A549 (cell line): ENCODE measurements around the gene TNRC6B. TPM values are rescaled to one million over a fixed set of nuclear protein-coding genes. Genes with fewer than 3 reads are reported as not detected.

ENCODE experiments used
- ATAC-seq, 2 experiments: fragments of 200-7000 bp in 1 of 2; fragments of >200 bp in 1 of 2; cut with Nextera tagmentation in 1 of 2; cut with Tn5 transposase in 1 of 2; 3 replicates each; pipeline versions ENCODE4 v1.8.0 to v1.9.1; 2018 to 2020; ENCODE audit warnings: mild to moderate bottlenecking in 1 of 2, moderate library complexity in 1 of 2
- CTCF ChIA-PET: fragments of 300-600 bp; sonication (Branson Sonifier 250); formaldehyde crosslinking; extraction: SDS; loops from one replicate; lab custom pipeline; 2021; ENCODE audit warnings: antibody characterized with exemption, inconsistent platforms; lab: Yijun Ruan, JAX
- POLR2A ChIA-PET: fragments of 350-600 bp; formaldehyde crosslinking; extraction: SDS; loops from one replicate; lab custom pipeline; 2021; ENCODE audit warnings: antibody characterized with exemption, inconsistent platforms; lab: Yijun Ruan, JAX
- DNase-seq, 2 experiments: peaks; one replicate each; pipeline versions ENCODE4 v3.0.0 to v3.0.0-alpha.2; 2011 to 2016; ENCODE audit warnings: low read depth in 1 of 2, low spot score in 1 of 2
- FAIRE-seq: peaks from 2 replicates; lab custom pipeline; 2011; peaks lifted over from hg19 to GRCh38; lab: Jason Lieb, UNC
- H3K27ac ChIP-seq, 2 experiments: fragments of >200 bp; sonication (Bioruptor Twin); formaldehyde crosslinking; 3 replicates each; pipeline ENCODE4 v1.5.1; 2016 to 2017
- H3K4me1 ChIP-seq: fragments of >200 bp; sonication (Bioruptor Twin); formaldehyde crosslinking; 3 replicates; pipeline ENCODE4 v1.6.1; 2016
- H3K4me2 ChIP-seq: fragments of >200 bp; sonication (Bioruptor Twin); formaldehyde crosslinking; 3 replicates; pipeline ENCODE4 v1.6.1; 2016
- H3K4me3 ChIP-seq: fragments of >200 bp; sonication (Bioruptor Twin); formaldehyde crosslinking; 3 replicates; pipeline ENCODE4 v1.5.1; 2016
- H3K9me3 ChIP-seq: fragments of >200 bp; sonication (Bioruptor Twin); formaldehyde crosslinking; 3 replicates; pipeline ENCODE4 v1.6.1; 2016
- ATOH8 ChIP-seq: fragments of 250-450 bp; sonication (Bioruptor Pico); IDR thresholded peaks from 2 replicates; pipeline ENCODE4 v1.5.0; 2020; ENCODE audit warnings: low read depth, mild to moderate bottlenecking, moderate library complexity
- BCL3 ChIP-seq: fragments of >200 bp; sonication (Bioruptor Twin); formaldehyde crosslinking; IDR thresholded peaks from 3 replicates; pipeline ENCODE4 v1.6.1; 2016
- CBX8 ChIP-seq: fragments of 200-600 bp; sonication (generic); IDR thresholded peaks from 2 replicates; pipeline ENCODE4 v1.6.1; 2016
- CHD2 ChIP-seq: fragments of 150-350 bp; IDR thresholded peaks from 2 replicates; pipeline ENCODE4 v1.6.1; 2014; ENCODE audit warnings: low read length; ENCODE audit not compliant: partially characterized antibody
- CTCF ChIP-seq: fragments of >200 bp; sonication (Bioruptor Twin); formaldehyde crosslinking; IDR thresholded peaks from 3 replicates; pipeline ENCODE4 v1.5.1; 2016
- E2F6 ChIP-seq: IDR thresholded peaks from 2 replicates; pipeline ENCODE4 v1.6.1; 2012; ENCODE audit warnings: low read depth, borderline replicate concordance
- ESRRA ChIP-seq: fragments of 150-350 bp; IDR thresholded peaks from 2 replicates; pipeline ENCODE4 v1.6.1; 2014; ENCODE audit warnings: mild to moderate bottlenecking, low read length, borderline replicate concordance
- FOSB ChIP-seq: fragments of 250-450 bp; sonication (Bioruptor Pico); IDR thresholded peaks from 2 replicates; pipeline ENCODE4 v1.5.0; 2020; ENCODE audit warnings: mild to moderate bottlenecking, moderate library complexity
- FOSL2 ChIP-seq, 2 experiments: fragments of 450-650 bp in 1 of 2; fragments of >200 bp in 1 of 2; sonication (Bioruptor Twin) in 1 of 2; formaldehyde crosslinking; IDR thresholded peaks; 2 replicates each; pipeline versions ENCODE4 v1.5.0 to v1.6.1; 2016 to 2020; ENCODE audit warnings: mild to moderate bottlenecking in 1 of 2, moderate library complexity in 1 of 2
- HEYL ChIP-seq: fragments of 250-450 bp; sonication (Bioruptor Pico); IDR thresholded peaks from 2 replicates; pipeline ENCODE4 v1.8.0; 2021; ENCODE audit warnings: mild to moderate bottlenecking, moderate library complexity
- HOXB5 ChIP-seq: fragments of 250-450 bp; sonication (Bioruptor Pico); IDR thresholded peaks from 2 replicates; pipeline ENCODE4 v1.5.0; 2020; ENCODE audit warnings: mild to moderate bottlenecking, moderate library complexity
- KDM1A ChIP-seq: fragments of 200-600 bp; sonication (generic); IDR thresholded peaks from 2 replicates; pipeline ENCODE4 v1.6.1; 2016; ENCODE audit warnings: low read depth, mild to moderate bottlenecking
- MAFK ChIP-seq: fragments of 450-650 bp; IDR thresholded peaks from 2 replicates; pipeline ENCODE4 v1.6.1; 2014; ENCODE audit not compliant: partially characterized antibody
- MAX ChIP-seq: IDR thresholded peaks from 2 replicates; pipeline ENCODE4 v1.6.1; 2012
- MYC ChIP-seq: IDR thresholded peaks from 2 replicates; pipeline ENCODE4 v1.6.1; 2012; ENCODE audit warnings: mild to moderate bottlenecking, inconsistent platforms, low read length, improper control_type of control experiment, borderline replicate concordance
- NFE2L2 ChIP-seq: fragments of 150-350 bp; conservative IDR thresholded peaks from 2 replicates; pipeline ENCODE4 v1.6.1; 2014; ENCODE audit warnings: low read length
- NPAS2 ChIP-seq: fragments of 250-450 bp; sonication (Bioruptor Pico); IDR thresholded peaks from 2 replicates; pipeline ENCODE4 v1.8.0; 2022; ENCODE audit warnings: mild to moderate bottlenecking, moderate library complexity, borderline replicate concordance
- PBX3 ChIP-seq: IDR thresholded peaks from 2 replicates; pipeline ENCODE4 v1.6.1; 2012
- POLR2AphosphoS2 ChIP-seq: conservative IDR thresholded peaks from 2 replicates; pipeline ENCODE4 v1.6.1; 2012; ENCODE audit warnings: low read length, improper control_type of control experiment, inconsistent platforms
- RARB ChIP-seq: fragments of 250-450 bp; sonication (Bioruptor Pico); IDR thresholded peaks from 2 replicates; pipeline ENCODE4 v1.8.0; 2021; ENCODE audit warnings: mild to moderate bottlenecking, moderate library complexity
- REST ChIP-seq: fragments of 200-600 bp; sonication (generic); IDR thresholded peaks from 2 replicates; pipeline ENCODE4 v1.6.1; 2016; ENCODE audit warnings: antibody characterized with exemption, mild to moderate bottlenecking, moderate library complexity
- SREBF2 ChIP-seq: fragments of 450-650 bp; IDR thresholded peaks from 2 replicates; pipeline ENCODE4 v1.6.1; 2014; ENCODE audit warnings: mild to moderate bottlenecking, moderate library complexity
- TP53 ChIP-seq: fragments of 250-450 bp; sonication (Bioruptor Pico); IDR thresholded peaks from 2 replicates; pipeline ENCODE4 v1.5.0; 2021; ENCODE audit warnings: mild to moderate bottlenecking, moderate library complexity
- USF2 ChIP-seq: fragments of 450-650 bp; IDR thresholded peaks from 2 replicates; pipeline ENCODE4 v1.6.1; 2014; ENCODE audit warnings: antibody characterized with exemption
- ZC3H11A ChIP-seq: fragments of 450-650 bp; IDR thresholded peaks from 2 replicates; pipeline ENCODE4 v1.6.1; 2014; ENCODE audit warnings: antibody characterized with exemption, mild to moderate bottlenecking
- ZFP36 ChIP-seq: fragments of 450-650 bp; IDR thresholded peaks from 2 replicates; pipeline ENCODE4 v1.6.1; 2014; ENCODE audit warnings: borderline replicate concordance; ENCODE audit not compliant: partially characterized antibody
- WGBS: methylation state at CpG from one replicate; pipeline ENCODE4 v1.1.6; 2017; ENCODE audit errors: missing lambda C conversion rate; 5-methylcytosine and 5-hydroxymethylcytosine counted together
- polyA plus RNA-seq, 4 experiments: library from polyadenylated mRNA; depleted of rRNA in 3 of 4; stranded (reverse); fragments of >200 nt; fragmentation: RNase III in 1 of 4; extraction: RNeasy Plus Mini Kit Qiagen cat#74134 plus additional on column Dnase treatment in 1 of 4; gene quantifications; 2 replicates in 3 of 4; 3 replicates in 1 of 4; pipeline ENCODE4 v1.2.3, GENCODE V29; 2011 to 2017

TNRC6B gene
- polyA plus RNA-seq, 2 of the 4 experiments (the other 2 are of a cell fraction), result 4.9 to 5.0 TPM

- CTCF ChIA-PET, result interaction anchor here (0.8 kb wide), 1 partner anchor 9 kb away, joined by 4 read pairs; no protein-coding TSS in a partner anchor
- Histone ChIP-seq H3K4me2 (no peak overlapping the region), H3K4me1 (no peaks in the 10 kb centered on the region), H3K9me3 (no peaks in the 10 kb centered on the region), H3K4me3 (no peak overlapping the region), H3K27ac (no peak overlapping the region)
- no peak for DNase-seq
- FAIRE-seq, result no peak
- POLR2A ChIA-PET, result interaction anchor here (0.6 to 1.5 kb wide), 3 partner anchors 12 to 290 kb away, joined by 3 to 6 read pairs (median 4); no protein-coding TSS in a partner anchor
- TF ChIP-seq MYC (no peak), MAX (no peak), SREBF2 (no peak), BCL3 (no peak), CBX8 (no peak), FOSL2 (IDR thresholded peaks at IDR 0.05) (no peak), FOSL2 (CRISPR knock-in tag; IDR thresholded peaks at IDR 0.05) (no peak), ZC3H11A (no peak), MAFK (no peak), KDM1A (no peak), TP53 (CRISPR knock-in tag) (no peak), HEYL (CRISPR knock-in tag) (no peak), USF2 (no peak)
- no peak for ATAC-seq
- WGBS, result 76% methylated on average over 2 of the region's 2 CpGs
Observed at GRCh38 chr22:40334899-40335298, 157.2 kb downstream of the TNRC6B start.

- TF ChIP-seq SREBF2 (no peak), POLR2AphosphoS2 (no peak), CHD2 (no peak), HEYL (CRISPR knock-in tag) (no peak), REST (no peak), ATOH8 (CRISPR knock-in tag) (no peak), CTCF (no peak), E2F6 (no peak), NFE2L2 (no peak), FOSB (no peak), ESRRA (no peak), HOXB5 (no peak), NPAS2 (no peak), PBX3 (no peak), RARB (CRISPR knock-in tag) (no peak), FOSL2 (IDR thresholded peaks at IDR 0.05) (no peak), FOSL2 (CRISPR knock-in tag; IDR thresholded peaks at IDR 0.05) (no peak), ZFP36 (no peak)
- no peak overlapping the region for H3K4me2 ChIP-seq
- ATAC-seq, result no peak
- no peaks in the 10 kb centered on the region for H3K9me3 ChIP-seq
- 84% methylated on average over 2 of the region's 2 CpGs for WGBS
- CTCF ChIA-PET, result interaction anchor here (0.8 kb wide), 1 partner anchor 9 kb away, joined by 4 read pairs; no protein-coding TSS in a partner anchor
- FAIRE-seq, result no peak
- no peak overlapping the region for H3K27ac ChIP-seq
- H3K4me3 ChIP-seq, result no peak overlapping the region
- no peaks in the 10 kb centered on the region for H3K4me1 ChIP-seq
- no peak for DNase-seq
- POLR2A ChIA-PET, result interaction anchor here (0.6 to 1.5 kb wide), 3 partner anchors 11 to 291 kb away, joined by 3 to 6 read pairs (median 4); no protein-coding TSS in a partner anchor
Observed at GRCh38 chr22:40335358-40335757, 157.6 kb downstream of the TNRC6B start.
